Thyroid gland (tissue), 4 donors: ENCODE measurements around the gene SMAD3. TPM values are rescaled to one million over a fixed set of nuclear protein-coding genes. Genes with fewer than 3 reads are reported as not detected.

Experiments
- DNase-seq, 2 donors: peaks; one replicate each; pipeline ENCODE4 v3.0.0-alpha.2; 2019
- H3K27ac ChIP-seq, 3 donors: fragments of 200-600 bp; sonication (generic); 1 replicate in 2 of 3; 2 replicates in 1 of 3; pipeline ENCODE4 v1.5.1; 2016 to 2019; ENCODE audit warnings: mild to moderate bottlenecking in 1 of 3, moderate library complexity in 1 of 3
- H3K27me3 ChIP-seq: fragments of 200-600 bp; sonication (generic); one replicate; pipeline ENCODE4 v1.5.1; 2019
- H3K36me3 ChIP-seq, 2 donors: fragments of 200-600 bp; sonication (generic); one replicate each; pipeline ENCODE4 v1.5.1; 2016 to 2019
- H3K4me1 ChIP-seq, 2 donors: fragments of 200-600 bp; sonication (generic); one replicate each; pipeline ENCODE4 v1.5.1; 2017 to 2019
- H3K4me3 ChIP-seq, 3 donors: fragments of 200-600 bp; sonication (generic); replicated peaks in 1 of 3; 1 replicate in 2 of 3; 2 replicates in 1 of 3; pipeline ENCODE4 v1.5.1; 2016; ENCODE audit warnings: mild to moderate bottlenecking in 1 of 3
- H3K9me3 ChIP-seq: fragments of 200-600 bp; sonication (generic); one replicate; pipeline ENCODE4 v1.5.1; 2017
- POLR2A ChIP-seq, 2 donors: fragments of 450-650 bp; IDR thresholded peaks; one replicate each; pipeline ENCODE4 v1.6.1; 2017; ENCODE audit warnings: antibody characterized with exemption in 2 of 2, mild to moderate bottlenecking in 2 of 2, moderate library complexity in 1 of 2
- WGBS, 2 donors: methylation state at CpG; one replicate each; pipeline ENCODE4 v1.1.5; 2017; 5-methylcytosine and 5-hydroxymethylcytosine counted together
- intact Hi-C: fragments of 100-400 bp; cut with DNase I; formaldehyde crosslinking; loops from one replicate; pipeline ENCODE4 v1.15.1; 2023
- total RNA-seq, 4 donors: library from RNA; depleted of rRNA; stranded (reverse); fragments of >200 nt; gene quantifications; one replicate each; pipeline ENCODE4 v1.2.3, GENCODE V29; 2016
- TF ChIP-seq, protein P1 (sequence below), 6 experiments: fragments of 200-600 bp in 3 of 6; fragments of 450-650 bp in 3 of 6; sonication (generic) in 3 of 6; IDR thresholded peaks; one replicate each; pipeline ENCODE4 v1.5.1; 2016 to 2019; ENCODE audit warnings: antibody characterized with exemption in 6 of 6, mild to moderate bottlenecking in 2 of 6, inconsistent platforms in 1 of 6, moderate library complexity in 1 of 6

SMAD3 gene
- total RNA-seq, 4 donors from 2014 or later: 33.6 to 66.5 (median 47.3) TPM

DNA sequence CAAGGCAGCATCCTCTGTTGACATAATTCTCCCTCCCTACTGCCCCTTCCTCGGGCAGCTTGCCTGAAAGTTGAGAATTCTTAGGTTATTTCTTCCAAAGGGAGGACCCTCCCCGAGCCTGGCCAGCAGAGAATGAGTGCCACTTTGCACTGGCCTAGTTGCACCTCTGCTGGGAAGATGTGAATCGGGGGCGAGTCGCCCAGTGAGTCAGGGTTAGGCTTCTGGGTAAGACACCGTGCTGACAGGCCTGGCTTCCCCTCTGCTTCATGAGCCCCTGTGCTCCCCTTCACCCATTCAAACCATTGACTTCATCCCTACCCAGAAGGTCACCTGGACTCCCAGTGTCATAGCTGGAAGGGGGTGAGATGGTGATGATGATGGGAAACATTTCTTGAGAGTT, 106.8 kb downstream of the SMAD3 start:
- Histone ChIP-seq H3K27me3 (no peaks in the 10 kb centered on the region), H3K4me1 (peaks cover 42 to 45% of the 10 kb centered on the region in 2 donors), H3K9me3 (no peaks in the 10 kb centered on the region), H3K27ac (peak overlapping the region; percentile 39 to 63 (median 44)), H3K36me3 (peaks cover 6 to 17% of the 10 kb centered on the region in 2 donors), H3K4me3 (no peak overlapping the region)
- whole genome bisulfite sequencing, 2 donors: 82 to 87% methylated on average over 6 of the region's 6 CpGs
- intact Hi-C loops: no loop called here
- TF ChIP-seq, protein P1, sequence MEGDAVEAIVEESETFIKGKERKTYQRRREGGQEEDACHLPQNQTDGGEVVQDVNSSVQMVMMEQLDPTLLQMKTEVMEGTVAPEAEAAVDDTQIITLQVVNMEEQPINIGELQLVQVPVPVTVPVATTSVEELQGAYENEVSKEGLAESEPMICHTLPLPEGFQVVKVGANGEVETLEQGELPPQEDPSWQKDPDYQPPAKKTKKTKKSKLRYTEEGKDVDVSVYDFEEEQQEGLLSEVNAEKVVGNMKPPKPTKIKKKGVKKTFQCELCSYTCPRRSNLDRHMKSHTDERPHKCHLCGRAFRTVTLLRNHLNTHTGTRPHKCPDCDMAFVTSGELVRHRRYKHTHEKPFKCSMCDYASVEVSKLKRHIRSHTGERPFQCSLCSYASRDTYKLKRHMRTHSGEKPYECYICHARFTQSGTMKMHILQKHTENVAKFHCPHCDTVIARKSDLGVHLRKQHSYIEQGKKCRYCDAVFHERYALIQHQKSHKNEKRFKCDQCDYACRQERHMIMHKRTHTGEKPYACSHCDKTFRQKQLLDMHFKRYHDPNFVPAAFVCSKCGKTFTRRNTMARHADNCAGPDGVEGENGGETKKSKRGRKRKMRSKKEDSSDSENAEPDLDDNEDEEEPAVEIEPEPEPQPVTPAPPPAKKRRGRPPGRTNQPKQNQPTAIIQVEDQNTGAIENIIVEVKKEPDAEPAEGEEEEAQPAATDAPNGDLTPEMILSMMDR (IDR thresholded peaks at IDR 0.05): no peak
- TF ChIP-seq POLR2A (IDR thresholded peaks at IDR 0.05): no peak
- no peak for DNase-seq

DNA sequence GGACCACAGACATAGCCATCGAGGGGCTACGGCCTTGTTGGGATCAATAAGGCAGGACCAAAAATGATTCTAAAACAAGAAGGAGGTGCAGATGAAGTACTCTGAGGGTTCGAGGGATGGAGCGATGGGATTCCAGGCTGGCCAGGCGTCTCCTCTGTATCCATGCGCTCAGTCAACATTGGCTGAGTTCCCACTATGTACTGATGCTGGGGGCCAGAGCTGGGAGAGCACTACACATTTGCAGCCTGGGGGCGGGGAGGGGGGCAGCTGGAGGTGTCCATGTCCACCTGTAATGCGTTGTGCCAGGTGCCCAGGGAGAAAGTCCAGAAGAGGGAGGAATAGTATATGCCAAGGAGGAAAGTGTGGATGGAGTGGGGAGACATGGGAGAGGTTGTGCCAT, 107.6 kb downstream of the SMAD3 start:
- TF ChIP-seq, protein P1 (IDR thresholded peaks at IDR 0.05): no peak
- no peak for TF ChIP-seq POLR2A (IDR thresholded peaks at IDR 0.05)
- no peak for DNase-seq
- 95 to 97% methylated on average over 8 of the region's 8 CpGs for WGBS, 2 donors
- H3K4me1 ChIP-seq: peaks cover 45 to 46% of the 10 kb centered on the region in 2 donors
- no peak overlapping the region for H3K4me3 ChIP-seq
- intact Hi-C loops: no loop called here
- H3K9me3 ChIP-seq: no peaks in the 10 kb centered on the region
- H3K27me3 ChIP-seq: no peaks in the 10 kb centered on the region
- peaks cover 5 to 9% of the 10 kb centered on the region in 2 donors for H3K36me3 ChIP-seq
- peak overlapping the region in 1 of 3 donors; percentile 56 for H3K27ac ChIP-seq

DNA sequence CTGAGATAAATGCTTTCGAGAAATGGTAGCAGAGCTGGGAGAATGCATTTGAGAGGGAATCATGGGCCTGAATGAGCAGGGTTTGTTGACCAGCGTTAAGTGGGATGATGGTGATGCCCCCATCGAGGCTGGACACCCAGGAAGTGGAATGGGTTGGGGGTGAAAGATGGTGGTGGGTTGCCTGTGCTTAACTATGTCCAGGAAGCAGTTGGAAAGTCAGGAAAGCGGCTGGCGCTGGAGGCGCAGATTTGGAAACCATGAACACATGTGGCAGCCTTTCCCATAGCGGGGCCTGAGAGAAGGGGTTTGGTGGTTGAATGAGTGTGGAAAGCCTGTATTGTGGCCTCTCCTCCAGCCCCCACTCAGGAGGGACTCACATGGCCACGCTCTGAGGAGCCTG, 108.4 kb downstream of the SMAD3 start:
- no peaks in the 10 kb centered on the region for H3K27me3 ChIP-seq
- no peak overlapping the region for H3K4me3 ChIP-seq
- peaks cover 45 to 46% of the 10 kb centered on the region in 2 donors for H3K4me1 ChIP-seq
- intact Hi-C loops: no loop called here
- TF ChIP-seq POLR2A (IDR thresholded peaks at IDR 0.05): no peak
- TF ChIP-seq, protein P1 (IDR thresholded peaks at IDR 0.05): no peak
- 94 to 97% methylated on average over 8 of the region's 8 CpGs for WGBS, 2 donors
- no peaks in the 10 kb centered on the region for H3K9me3 ChIP-seq
- DNase-seq: no peak
- peak overlapping the region in 2 of 3 donors; percentile 34 to 56 for H3K27ac ChIP-seq
- H3K36me3 ChIP-seq: peaks cover 5% of the 10 kb centered on the region in 2 donors

DNA sequence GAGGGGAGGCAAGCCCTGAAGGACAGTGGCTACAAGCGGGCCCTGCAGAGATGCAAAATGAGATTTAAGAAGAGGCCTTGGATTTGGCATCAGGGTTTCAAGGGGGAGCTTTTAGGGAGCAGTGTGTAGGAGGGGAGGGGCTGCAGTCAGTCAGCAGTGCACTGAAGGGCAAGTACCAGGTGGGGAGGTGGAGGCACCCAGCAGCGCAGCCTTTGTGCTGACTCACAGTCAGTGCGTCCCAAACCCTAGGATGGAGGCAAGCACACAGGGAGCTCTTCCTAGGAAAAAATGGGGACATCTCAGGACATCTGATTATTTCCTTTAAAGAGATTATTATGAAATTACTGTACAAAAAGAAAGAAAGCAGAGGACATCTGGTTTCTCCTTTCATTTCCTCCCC, 109.0 kb downstream of the SMAD3 start:
- Histone ChIP-seq H3K4me1 (peaks cover 45 to 46% of the 10 kb centered on the region in 2 donors), H3K27me3 (no peaks in the 10 kb centered on the region), H3K27ac (peak overlapping the region in 2 of 3 donors; percentile 34 to 41), H3K36me3 (peaks cover 5% of the 10 kb centered on the region in 2 donors), H3K9me3 (no peaks in the 10 kb centered on the region), H3K4me3 (no peak overlapping the region)
- no peak for DNase-seq
- 96 to 97% methylated on average over 3 of the region's 3 CpGs for WGBS, 2 donors
- TF ChIP-seq POLR2A (IDR thresholded peaks at IDR 0.05): no peak
- TF ChIP-seq, protein P1 (IDR thresholded peaks at IDR 0.05): no peak
- intact Hi-C loops: no loop called here

DNA sequence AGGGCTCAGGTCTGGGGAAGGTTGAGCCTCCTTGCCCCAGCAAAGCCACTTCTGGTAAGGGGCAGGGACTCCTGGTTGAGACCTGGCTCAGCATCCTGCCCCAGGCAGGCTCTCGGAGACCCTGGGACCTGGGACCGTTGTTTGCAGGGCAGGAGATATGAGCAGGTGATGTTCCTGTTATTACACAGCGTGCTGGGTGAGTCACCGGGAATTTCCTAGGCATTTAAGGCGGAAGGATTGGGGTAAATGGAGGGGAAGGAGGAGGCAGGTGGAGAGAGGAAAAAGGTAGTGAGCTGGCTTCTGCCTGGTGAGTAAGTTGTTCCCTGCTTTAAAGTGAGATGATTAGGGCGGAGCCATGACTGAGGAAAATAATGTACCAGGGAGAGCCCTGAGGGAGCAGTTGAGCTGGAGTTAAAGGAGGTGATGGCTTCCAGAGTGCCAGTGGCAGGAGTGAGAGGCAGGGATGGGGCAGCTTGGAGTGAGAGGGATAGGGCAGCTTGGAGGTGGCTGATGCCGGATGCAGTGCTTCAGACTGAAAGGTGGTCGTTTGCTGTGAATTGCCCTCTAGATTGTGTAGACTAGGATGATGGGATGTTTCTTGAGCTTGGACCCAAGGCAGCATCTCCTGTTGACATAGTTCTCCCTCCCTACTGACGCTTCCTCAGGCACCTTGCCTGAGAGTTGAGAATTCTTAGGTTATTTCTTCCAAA, 109.6 kb downstream of the SMAD3 start:
- intact Hi-C loops: no loop called here
- TF ChIP-seq, protein P1 (IDR thresholded peaks at IDR 0.05): no peak
- Histone ChIP-seq H3K36me3 (peaks cover 3 to 5% of the 10 kb centered on the region in 2 donors), H3K4me1 (peaks cover 45 to 46% of the 10 kb centered on the region in 2 donors), H3K4me3 (no peak overlapping the region), H3K9me3 (no peaks in the 10 kb centered on the region), H3K27me3 (no peaks in the 10 kb centered on the region), H3K27ac (peak overlapping the region in 2 of 3 donors; percentile 41 to 71)
- 83 to 88% methylated on average over 9 of the region's 9 CpGs for WGBS, 2 donors
- DNase-seq: no peak
